ENCODE results near the gene NPAS4.

Gene NPAS4

GRCh38 chr11:66393954-66394353, 26.9 kb upstream of the NPAS4 start:
- Histone ChIP-seq H3K36me3 (ENCODE audit: low read length) (no peaks in the 10 kb centered on the region), H3K9ac (ENCODE audit: low read length) (no peak overlapping the region), H3K4me2 (ENCODE audit: low read depth, low read length, poor library complexity, severe bottlenecking) (no peak overlapping the region), H3F3A (ENCODE audit: insufficient read depth) (no peaks in the 10 kb centered on the region), H3K79me2 (ENCODE audit: insufficient read depth, low read length) (no peaks in the 10 kb centered on the region), H3K4me3 (ENCODE audit: insufficient read depth, low read length, poor library complexity, severe bottlenecking) (no peak overlapping the region), H4K20me1 (ENCODE audit: low read depth, low read length) (no peaks in the 10 kb centered on the region), H2AFZ (ENCODE audit: low read depth, low read length, severe bottlenecking) (no peak overlapping the region), H3K27me3 (ENCODE audit: low read length) (no peaks in the 10 kb centered on the region), H3K27ac (ENCODE audit: low read depth, low read length) (no peak overlapping the region), H3K9me2 (replicated peaks; ENCODE audit: insufficient read depth, low read length) (no peaks in the 10 kb centered on the region), H3K9me3 (ENCODE audit: insufficient read depth, low read length) (no peaks in the 10 kb centered on the region)
- TF ChIP-seq CTCF (IDR thresholded peaks at IDR 0.05; ENCODE audit: insufficient read depth, low read length, poor library complexity, severe bottlenecking) = no peak
- TF ChIP-seq EZH2phosphoT487 (conservative IDR thresholded peaks at IDR 0.05; ENCODE audit: low read length) = no peak

- H3K27ac ChIP-seq (ENCODE audit: low read depth, low read length) = no peak overlapping the region
- no peaks in the 10 kb centered on the region for H4K20me1 ChIP-seq (ENCODE audit: low read depth, low read length)
- H2AFZ ChIP-seq (ENCODE audit: low read depth, low read length, severe bottlenecking) = no peak overlapping the region
- no peaks in the 10 kb centered on the region for H3K79me2 ChIP-seq (ENCODE audit: insufficient read depth, low read length)
- H3K9me3 ChIP-seq (ENCODE audit: insufficient read depth, low read length) = no peaks in the 10 kb centered on the region
- no peak overlapping the region for H3K4me3 ChIP-seq (ENCODE audit: insufficient read depth, low read length, poor library complexity, severe bottlenecking)
- H3K4me2 ChIP-seq (ENCODE audit: low read depth, low read length, poor library complexity, severe bottlenecking) = no peak overlapping the region
- no peak overlapping the region for H3K9ac ChIP-seq (ENCODE audit: low read length)
- no peaks in the 10 kb centered on the region for H3K9me2 ChIP-seq (replicated peaks; ENCODE audit: insufficient read depth, low read length)
- H3K36me3 ChIP-seq (ENCODE audit: low read length) = no peaks in the 10 kb centered on the region
- TF ChIP-seq CTCF (IDR thresholded peaks at IDR 0.05; ENCODE audit: insufficient read depth, low read length, poor library complexity, severe bottlenecking) = no peak
- no peak for TF ChIP-seq EZH2phosphoT487 (conservative IDR thresholded peaks at IDR 0.05; ENCODE audit: low read length)
- no peaks in the 10 kb centered on the region for H3F3A ChIP-seq (ENCODE audit: insufficient read depth)
- H3K27me3 ChIP-seq (ENCODE audit: low read length) = no peaks in the 10 kb centered on the region
Observed at GRCh38 chr11:66407651-66408050, 13.2 kb upstream of the NPAS4 start.

GRCh38 chr11:66408488-66409214, 12.2 kb upstream of the NPAS4 start:
- peak overlapping the region; percentile 42 for H3K4me3 ChIP-seq (ENCODE audit: insufficient read depth, low read length, poor library complexity, severe bottlenecking)
- H2AFZ ChIP-seq (ENCODE audit: low read depth, low read length, severe bottlenecking) = no peak overlapping the region
- no peaks in the 10 kb centered on the region for H3K27me3 ChIP-seq (ENCODE audit: low read length)
- no peak overlapping the region for H3K9ac ChIP-seq (ENCODE audit: low read length)
- no peaks in the 10 kb centered on the region for H3F3A ChIP-seq (ENCODE audit: insufficient read depth)
- no peak overlapping the region for H3K27ac ChIP-seq (ENCODE audit: low read depth, low read length)
- no peaks in the 10 kb centered on the region for H3K9me3 ChIP-seq (ENCODE audit: insufficient read depth, low read length)
- no peaks in the 10 kb centered on the region for H3K36me3 ChIP-seq (ENCODE audit: low read length)
- H3K9me2 ChIP-seq (replicated peaks; ENCODE audit: insufficient read depth, low read length) = no peaks in the 10 kb centered on the region
- H3K79me2 ChIP-seq (ENCODE audit: insufficient read depth, low read length) = no peaks in the 10 kb centered on the region
- no peaks in the 10 kb centered on the region for H4K20me1 ChIP-seq (ENCODE audit: low read depth, low read length)
- peak; percentile 100 for TF ChIP-seq CTCF (IDR thresholded peaks at IDR 0.05; ENCODE audit: insufficient read depth, low read length, poor library complexity, severe bottlenecking)
- TF ChIP-seq EZH2phosphoT487 (conservative IDR thresholded peaks at IDR 0.05; ENCODE audit: low read length) = no peak
- H3K4me2 ChIP-seq (ENCODE audit: low read depth, low read length, poor library complexity, severe bottlenecking) = peak overlapping the region; percentile 61
